ENCODE results near the gene COTL1. TPM values are rescaled to one million over a fixed set of nuclear protein-coding genes. Genes with fewer than 3 reads are reported as not detected.
"Not testable (repeated sequence)": the region's sequence is repeated elsewhere in the genome, so short reads cannot be mapped to it uniquely, and the experiment has no call there.

The COTL1 gene
- total RNA-seq, 1 donor = 528 TPM

GRCh38 chr16:84520725-84521496 is 97.0 kb downstream of the COTL1 start:
- Histone ChIP-seq H3K27me3 (ENCODE audit: insufficient read depth, low read length) (no peaks in the 10 kb centered on the region), H3K4me1 (ENCODE audit: insufficient read depth, low read length) (peaks cover 17% of the 10 kb centered on the region), H3K9me3 (ENCODE audit: low read depth, low read length) (no peaks in the 10 kb centered on the region), H3K4me3 (ENCODE audit: low read length) (no peak overlapping the region)

GRCh38 chr16:84519855-84520254 is 98.0 kb downstream of the COTL1 start:
- Histone ChIP-seq H3K4me3 (ENCODE audit: low read length) (no peak overlapping the region), H3K9me3 (ENCODE audit: low read depth, low read length) (no peaks in the 10 kb centered on the region), H3K4me1 (ENCODE audit: insufficient read depth, low read length) (peaks cover 28% of the 10 kb centered on the region), H3K27me3 (ENCODE audit: insufficient read depth, low read length) (no peaks in the 10 kb centered on the region)

- Histone ChIP-seq H3K9me3 (ENCODE audit: low read depth, low read length) (no peaks in the 10 kb centered on the region), H3K27me3 (ENCODE audit: insufficient read depth, low read length) (no peaks in the 10 kb centered on the region), H3K4me1 (ENCODE audit: insufficient read depth, low read length) (peaks cover 38% of the 10 kb centered on the region), H3K4me3 (ENCODE audit: low read length) (no peak overlapping the region)
Measured at GRCh38 chr16:84518804-84519341, 99.0 kb downstream of the COTL1 start.

GRCh38 chr16:84518220-84518619 is 99.7 kb downstream of the COTL1 start:
- not testable (repeated sequence) for H3K4me3 ChIP-seq (ENCODE audit: low read length); H3K9me3 ChIP-seq (ENCODE audit: low read depth, low read length); H3K27me3 ChIP-seq (ENCODE audit: insufficient read depth, low read length)
- H3K4me1 ChIP-seq (ENCODE audit: insufficient read depth, low read length) = peaks cover 44% of the 10 kb centered on the region

GRCh38 chr16:84517366-84517765 is 100.5 kb downstream of the COTL1 start:
- H3K4me3 ChIP-seq (ENCODE audit: low read length) = no peak overlapping the region
- H3K27me3 ChIP-seq (ENCODE audit: insufficient read depth, low read length) = no peaks in the 10 kb centered on the region
- H3K9me3 ChIP-seq (ENCODE audit: low read depth, low read length) = no peaks in the 10 kb centered on the region
- H3K4me1 ChIP-seq (ENCODE audit: insufficient read depth, low read length) = peaks cover 53% of the 10 kb centered on the region

Other genes starting within 250 kb of the COTL1 start
- not detected for gene ATP2C2, start 249.5 kb downstream of the COTL1 start, total RNA-seq
- 1.8 TPM for gene MEAK7, start 113.4 kb downstream of the COTL1 start, total RNA-seq
- 53.0 TPM for gene KLHL36, start 30.4 kb upstream of the COTL1 start, total RNA-seq
- 141 TPM for gene USP10, start 81.9 kb upstream of the COTL1 start, total RNA-seq
- 17.5 TPM for gene CRISPLD2, start 201.9 kb upstream of the COTL1 start, total RNA-seq